Neuronal stem cell (in vitro differentiated cells): ENCODE results near the gene CARD10.
"Not testable (repeated sequence)": the region's sequence is repeated elsewhere in the genome, so short reads cannot be mapped to it uniquely, and the experiment has no call there.

ENCODE experiments used
- DNase-seq: peaks from one replicate; pipeline ENCODE4 v3.0.0-alpha.2; 2013; ENCODE audit warnings: low spot score
- H2AFZ ChIP-seq: one replicate; pipeline ENCODE4 v1.6.1; 2013; ENCODE audit warnings: mild to moderate bottlenecking, low read length, inconsistent platforms
- H2AK5ac ChIP-seq: 2 replicates; pipeline ENCODE4 v1.6.1; 2013; ENCODE audit warnings: low read depth, mild to moderate bottlenecking, inconsistent platforms, low read length, moderate library complexity, mixed read lengths
- H2BK120ac ChIP-seq: 2 replicates; pipeline ENCODE4 v1.6.1; 2013; ENCODE audit warnings: low read depth, mild to moderate bottlenecking, inconsistent platforms, low read length, moderate library complexity, mixed read lengths
- H2BK12ac ChIP-seq: one replicate; pipeline ENCODE4 v1.6.1; 2013; ENCODE audit warnings: low read length, inconsistent platforms
- H2BK15ac ChIP-seq: 2 replicates; pipeline ENCODE4 v1.6.1; 2013; ENCODE audit warnings: mild to moderate bottlenecking, low read length, inconsistent platforms, mixed read lengths
- H2BK5ac ChIP-seq: one replicate; pipeline ENCODE4 v1.6.1; 2013; ENCODE audit warnings: inconsistent platforms, mild to moderate bottlenecking, low read length, moderate library complexity
- H3K14ac ChIP-seq: one replicate; pipeline ENCODE4 v1.6.1; 2013; ENCODE audit warnings: low read length, inconsistent platforms
- H3K18ac ChIP-seq: 2 replicates; pipeline ENCODE4 v1.6.1; 2013; ENCODE audit warnings: low read length, inconsistent platforms
- H3K23ac ChIP-seq: 2 replicates; pipeline ENCODE4 v1.6.1; 2013; ENCODE audit warnings: low read depth, mild to moderate bottlenecking, mixed read lengths, low read length, inconsistent platforms; ENCODE audit not compliant: poor library complexity
- H3K27ac ChIP-seq: replicated peaks from 3 replicates; pipeline ENCODE4 v1.5.1; 2013; ENCODE audit warnings: low read length, inconsistent platforms
- H3K27me3 ChIP-seq, 3 experiments: 2 replicates each; pipeline ENCODE4 v1.6.1; 2013; ENCODE audit warnings: low read length in 3 of 3, mild to moderate bottlenecking in 2 of 3, inconsistent platforms in 1 of 3, low read depth in 1 of 3, mixed read lengths in 1 of 3, moderate library complexity in 1 of 3; ENCODE audit not compliant: control insufficient read depth in 3 of 3, insufficient read depth in 3 of 3
- H3K36me3 ChIP-seq, 2 donors: replicated peaks in 1 of 2; 2 replicates each; pipeline ENCODE4 v1.6.1; 2013; ENCODE audit warnings: low read length in 2 of 2; ENCODE audit not compliant: control insufficient read depth in 2 of 2, insufficient read depth in 2 of 2
- H3K4ac ChIP-seq: 2 replicates; pipeline ENCODE4 v1.6.1; 2013; ENCODE audit warnings: inconsistent platforms, mild to moderate bottlenecking, low read length, moderate library complexity
- H3K4me1 ChIP-seq, 2 donors: 1 replicate in 1 of 2; 2 replicates in 1 of 2; pipeline ENCODE4 v1.6.1; 2013; ENCODE audit warnings: low read length in 2 of 2, low read depth in 1 of 2; ENCODE audit not compliant: control insufficient read depth in 2 of 2, insufficient read depth in 1 of 2
- H3K4me2 ChIP-seq: one replicate; pipeline ENCODE4 v1.6.1; 2013; ENCODE audit warnings: mild to moderate bottlenecking, low read length, inconsistent platforms; ENCODE audit not compliant: insufficient read depth, poor library complexity, severe bottlenecking
- H3K4me3 ChIP-seq, 2 donors: 2 replicates each; pipeline ENCODE4 v1.5.1; 2013; ENCODE audit warnings: low read length in 2 of 2, mild to moderate bottlenecking in 2 of 2, inconsistent platforms in 1 of 2, moderate library complexity in 1 of 2
- H3K79me1 ChIP-seq: one replicate; pipeline ENCODE4 v1.6.1; 2013; ENCODE audit warnings: low read depth, mild to moderate bottlenecking, inconsistent platforms, low read length, moderate library complexity
- H3K9ac ChIP-seq: one replicate; pipeline ENCODE4 v1.6.1; 2013; ENCODE audit warnings: mild to moderate bottlenecking, low read depth, low read length, inconsistent platforms; ENCODE audit not compliant: poor library complexity
- H3K9me3 ChIP-seq, 2 donors: replicated peaks in 1 of 2; 2 replicates each; pipeline versions ENCODE3 to v1.6.1; 2013; ENCODE audit warnings: low read length in 2 of 2, mild to moderate bottlenecking in 2 of 2, inconsistent platforms in 1 of 2, low read depth in 1 of 2, mixed read lengths in 1 of 2, moderate library complexity in 1 of 2; ENCODE audit not compliant: control insufficient read depth in 2 of 2, insufficient read depth in 1 of 2
- H4K8ac ChIP-seq: one replicate; pipeline ENCODE4 v1.6.1; 2013; ENCODE audit warnings: low read depth, mild to moderate bottlenecking, inconsistent platforms, low read length, moderate library complexity
- H4K91ac ChIP-seq: one replicate; pipeline ENCODE4 v1.6.1; 2013; ENCODE audit warnings: low read length, low read depth, mild to moderate bottlenecking, inconsistent platforms; ENCODE audit not compliant: poor library complexity
- WGBS, 2 donors: extraction: QIAGEN DNeasy Blood & Tissue Kit; methylation state at CpG; one replicate each; pipeline ENCODE4 v1.1.7; 2013; ENCODE audit warnings: missing lambda C conversion rate in 2 of 2, mixed read lengths in 1 of 2; ENCODE audit not compliant: insufficient read length in 2 of 2, insufficient replicate concordance in 1 of 2; ENCODE audit errors: extremely low coverage in 2 of 2; 5-methylcytosine and 5-hydroxymethylcytosine counted together

CARD10 gene

DNA sequence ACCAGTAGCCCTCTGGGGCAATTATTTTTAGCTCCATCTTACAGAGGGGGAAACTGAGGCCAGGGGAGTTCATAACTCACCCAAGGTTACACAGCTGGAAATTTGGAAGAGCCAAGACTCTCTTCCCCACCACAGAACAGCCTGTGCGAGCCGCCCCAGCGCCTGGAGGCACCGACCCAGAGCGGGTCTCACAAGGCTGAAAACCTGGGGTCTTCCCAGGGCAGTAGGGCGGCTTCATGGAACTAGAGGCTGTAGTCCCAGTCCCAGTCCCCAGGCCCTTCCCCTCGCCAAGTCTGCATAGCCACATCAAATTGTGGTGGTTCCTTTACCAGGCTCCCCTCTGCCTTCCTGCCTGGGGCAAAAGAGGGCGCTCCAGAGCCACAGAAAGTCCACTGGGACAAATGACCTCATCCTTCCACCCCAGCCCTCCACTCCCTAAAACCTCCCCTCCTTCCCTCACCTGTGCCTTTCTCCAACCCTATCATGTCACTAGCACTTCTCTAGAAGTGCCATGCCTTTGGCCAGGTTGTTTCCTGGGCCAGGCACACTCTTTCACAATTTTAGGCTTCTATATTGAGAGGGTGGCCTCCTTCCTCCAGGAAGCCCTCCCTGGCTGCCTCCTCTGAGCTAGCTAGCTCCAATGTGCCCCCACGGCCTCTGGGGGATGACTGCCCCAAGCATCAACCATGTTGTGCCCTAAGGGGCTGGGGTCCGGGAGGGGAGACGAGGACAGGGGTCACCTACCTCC lies 25.9 kb upstream of the CARD10 start:
- H3K36me3 ChIP-seq: no peaks in the 10 kb centered on the region
- DNase-seq: no peak
- peak overlapping the region; percentile 26 to 43 for H3K4me3 ChIP-seq
- H3K23ac ChIP-seq: peak overlapping the region; percentile 35
- peak overlapping the region; percentile 84 for H2BK120ac ChIP-seq
- H3K9me3 ChIP-seq: no peaks in the 10 kb centered on the region
- peak overlapping the region; percentile 40 for H2AK5ac ChIP-seq
- H3K27ac ChIP-seq: peak overlapping the region; percentile 94
- peak overlapping the region; percentile 73 for H2BK5ac ChIP-seq
- WGBS, 2 donors: no CpG with 5 or more reads among the region's 11 CpGs
- no peak overlapping the region for H3K4me2 ChIP-seq
- peak overlapping the region; percentile 92 for H2AFZ ChIP-seq
- H3K4ac ChIP-seq: no peak overlapping the region
- H3K18ac ChIP-seq: peak overlapping the region; percentile 98
- no peaks in the 10 kb centered on the region for H3K27me3 ChIP-seq
- peaks cover 19 to 26% of the 10 kb centered on the region in 2 donors for H3K4me1 ChIP-seq
- H4K91ac ChIP-seq: peak overlapping the region; percentile 7
- no peaks in the 10 kb centered on the region for H3K79me1 ChIP-seq
- H4K8ac ChIP-seq: peak overlapping the region; percentile 83
- peak overlapping the region; percentile 14 for H2BK12ac ChIP-seq
- peak overlapping the region; percentile 75 for H2BK15ac ChIP-seq
- peak overlapping the region; percentile 83 for H3K9ac ChIP-seq
- H3K14ac ChIP-seq: no peak overlapping the region

DNA sequence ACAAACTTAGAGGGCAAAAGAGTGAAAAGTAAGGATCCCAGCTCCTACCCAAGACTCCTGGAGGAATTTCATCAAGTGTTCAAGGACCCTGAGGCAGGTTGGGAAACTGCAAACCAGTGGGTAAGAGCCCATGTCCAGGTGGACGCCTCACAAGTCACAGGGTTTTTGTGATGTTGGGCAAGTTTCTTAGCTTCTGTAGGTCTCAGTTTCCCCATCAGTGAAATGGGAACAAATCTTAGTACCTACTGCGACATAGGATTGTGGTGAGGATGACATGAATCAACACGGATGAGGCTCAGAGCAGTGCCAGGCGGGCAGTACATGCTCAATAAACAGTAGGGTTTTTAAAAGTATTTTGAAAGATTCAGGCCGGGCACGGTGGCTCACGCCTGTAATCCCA lies 23.7 kb upstream of the CARD10 start:
- H3K23ac ChIP-seq: no peak overlapping the region
- no peaks in the 10 kb centered on the region for H3K27me3 ChIP-seq
- no peaks in the 10 kb centered on the region for H3K36me3 ChIP-seq
- H3K9ac ChIP-seq: no peak overlapping the region
- H2BK12ac ChIP-seq: no peak overlapping the region
- H3K27ac ChIP-seq: no peak overlapping the region
- H4K8ac ChIP-seq: no peak overlapping the region
- H3K79me1 ChIP-seq: no peaks in the 10 kb centered on the region
- no peak overlapping the region for H2BK5ac ChIP-seq
- no peak overlapping the region for H3K4me2 ChIP-seq
- no peak overlapping the region for H4K91ac ChIP-seq
- no peak overlapping the region for H3K4ac ChIP-seq
- no CpG with 5 or more reads among the region's 7 CpGs for WGBS, 2 donors
- peaks cover 15 to 20% of the 10 kb centered on the region in 2 donors for H3K4me1 ChIP-seq
- H3K14ac ChIP-seq: no peak overlapping the region
- H2BK120ac ChIP-seq: no peak overlapping the region
- no peaks in the 10 kb centered on the region for H3K9me3 ChIP-seq
- H3K4me3 ChIP-seq: no peak overlapping the region
- H3K18ac ChIP-seq: no peak overlapping the region
- no peak for DNase-seq
- H2AK5ac ChIP-seq: no peak overlapping the region
- H2BK15ac ChIP-seq: no peak overlapping the region
- H2AFZ ChIP-seq: no peak overlapping the region

GRCh38 chr22:37542416-37542815 lies 23.2 kb upstream of the CARD10 start:
- DNase-seq, H2AFZ ChIP-seq, H3K4me2 ChIP-seq, H2AK5ac ChIP-seq, H3K4me3 ChIP-seq, H3K14ac ChIP-seq, H3K27ac ChIP-seq, H3K18ac ChIP-seq, H3K79me1 ChIP-seq, H3K36me3 ChIP-seq, H2BK120ac ChIP-seq, H2BK5ac ChIP-seq, H4K91ac ChIP-seq, H3K9ac ChIP-seq, H4K8ac ChIP-seq, H3K23ac ChIP-seq, H3K4ac ChIP-seq, H3K27me3 ChIP-seq, H2BK12ac ChIP-seq, H3K9me3 ChIP-seq: not testable (repeated sequence)
- peaks cover 15 to 19% of the 10 kb centered on the region in 2 donors for H3K4me1 ChIP-seq
- no CpG with 5 or more reads among the region's 4 CpGs for WGBS, 2 donors
- peak overlapping the region; percentile 75 for H2BK15ac ChIP-seq

DNA sequence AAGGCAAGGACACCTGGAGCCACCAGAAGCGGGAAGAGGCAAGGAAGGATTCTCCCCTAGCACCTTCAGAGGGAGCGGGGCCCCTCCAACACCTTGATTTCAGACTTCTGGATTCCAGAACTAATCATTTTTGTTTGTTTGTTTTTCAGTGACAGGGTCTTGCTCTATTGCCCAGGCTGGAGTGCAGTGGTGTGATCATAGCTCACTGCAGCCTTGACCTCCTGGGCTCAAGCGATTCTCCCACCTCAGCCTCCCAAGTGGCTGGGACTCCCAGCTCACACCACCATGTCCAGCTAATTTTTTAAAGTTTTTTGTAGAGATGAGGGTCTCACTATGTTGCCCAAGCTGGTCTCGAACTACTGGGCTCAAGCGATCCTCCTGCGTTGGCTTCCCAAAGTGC lies 20.6 kb upstream of the CARD10 start:
- H2BK12ac ChIP-seq, H3K4me3 ChIP-seq, H3K9me3 ChIP-seq, H3K18ac ChIP-seq, H3K4ac ChIP-seq, H3K27ac ChIP-seq, DNase-seq, H2BK5ac ChIP-seq, H2BK15ac ChIP-seq, H4K91ac ChIP-seq, H3K14ac ChIP-seq, H2AFZ ChIP-seq, H3K4me2 ChIP-seq, H3K36me3 ChIP-seq, H3K27me3 ChIP-seq, H2BK120ac ChIP-seq, H3K79me1 ChIP-seq, H3K9ac ChIP-seq, H3K23ac ChIP-seq, H3K4me1 ChIP-seq: not testable (repeated sequence)
- WGBS, 2 donors: no CpG with 5 or more reads among the region's 6 CpGs
- Histone ChIP-seq H2AK5ac (peak overlapping the region; percentile 77), H4K8ac (peak overlapping the region; percentile 48)
